ENCODE data around the gene IFT122. TPM values are rescaled to one million over a fixed set of nuclear protein-coding genes. Genes with fewer than 3 reads are reported as not detected.

The IFT122 gene
- total and polyA plus RNA-seq, 2 of the 4 experiments (the other 2 are of a cell fraction): 16.8 to 28.0 TPM

- no peak overlapping the region for H3K4me2 ChIP-seq (ENCODE audit: low read depth, low read length)
- H3K27me3 ChIP-seq (ENCODE audit: control insufficient read depth, insufficient read depth, low read length): no peaks in the 10 kb centered on the region
- H2BK15ac ChIP-seq (ENCODE audit: low read depth, low read length): no peak overlapping the region
- no peak overlapping the region for H3K9ac ChIP-seq (ENCODE audit: low read depth, low read length)
- H2BK120ac ChIP-seq (ENCODE audit: low read depth, low read length): no peak overlapping the region
- H3K79me1 ChIP-seq (ENCODE audit: low read depth in 1 of 2, low read length in 2 of 2): peaks cover 6 to 17% of the 10 kb centered on the region in 2 experiments; a peak in 2 of 4 replicates
- no peak overlapping the region for H3K27ac ChIP-seq (ENCODE audit: insufficient read depth, low read length)
- H4K5ac ChIP-seq (ENCODE audit: low read depth, low read length): no peak overlapping the region
- H3K36me3 ChIP-seq (ENCODE audit: control insufficient read depth, insufficient read depth, low read length): peaks cover 29% of the 10 kb centered on the region
- H2AK9ac ChIP-seq (replicated peaks; ENCODE audit: low read depth, low read length, poor library complexity): no peak overlapping the region
- no TSS peak for BruUV-seq (replicated peaks)
- dilution Hi-C loops (cut with HindIII; ENCODE audit: low sequenced_read_pairs, unreplicated experiment): no loop called here
- CTCF ChIA-PET: no interaction called here
- H2AK5ac ChIP-seq (ENCODE audit: low read depth, low read length): no peak overlapping the region
- no peak overlapping the region for H2BK20ac ChIP-seq (ENCODE audit: low read depth, low read length)
- no peaks in the 10 kb centered on the region for H4K20me1 ChIP-seq (ENCODE audit: insufficient read depth, low read length)
- intact Hi-C loops (cut with micrococcal nuclease): no loop called here
- H3K56ac ChIP-seq (ENCODE audit: extremely low read depth, insufficient read depth, low read length): no peak overlapping the region
- ATAC-seq (ENCODE audit: low read depth) (no peak), DNase-seq (no peak)
- 86% methylated on average over 10 of the region's 15 CpGs; no CpG with 5 or more reads in 1 of the 2 experiments for WGBS, 2 experiments (ENCODE audit: extremely low coverage in 2 of 2, insufficient read length in 1 of 2)
- H3K9me3 ChIP-seq (ENCODE audit: control insufficient read depth, insufficient read depth, low read length): no peaks in the 10 kb centered on the region
- no peak overlapping the region for H3K23ac ChIP-seq (ENCODE audit: low read depth, low read length)
- H4K8ac ChIP-seq (ENCODE audit: low read depth in 2 of 2, low read length in 2 of 2): no peak overlapping the region
- no peak overlapping the region for H3K14ac ChIP-seq (replicated peaks; ENCODE audit: low read depth, low read length)
- in situ Hi-C loops (cut with MboI; ENCODE audit: low sequenced_read_pairs): no loop called here
- H4K91ac ChIP-seq (ENCODE audit: insufficient read depth, low read depth, low read length): no peak overlapping the region
- H3K4ac ChIP-seq (ENCODE audit: low read depth, low read length): no peak overlapping the region
- H3K18ac ChIP-seq (ENCODE audit: low read depth, low read length): no peak overlapping the region
- TF ChIP-seq FOS (IDR thresholded peaks at IDR 0.05; ENCODE audit: low read depth, low read length): no peak
- TF ChIP-seq RAD21 (IDR thresholded peaks at IDR 0.05; ENCODE audit: low read length): no peak
- no peak for TF ChIP-seq BHLHE40 (IDR thresholded peaks at IDR 0.05; ENCODE audit: low read depth, low read length)
- TF ChIP-seq MAFK (IDR thresholded peaks at IDR 0.05; ENCODE audit: low read depth, low read length): no peak
- no peak for TF ChIP-seq MXI1 (IDR thresholded peaks at IDR 0.05; ENCODE audit: borderline replicate concordance, low read depth, low read length)
- TF ChIP-seq RFX5 (IDR thresholded peaks at IDR 0.05; ENCODE audit: low read depth, low read length): no peak
- no peak for TF ChIP-seq NFE2L2 (IDR thresholded peaks at IDR 0.05; ENCODE audit: low read depth, low read length)
- TF ChIP-seq RCOR1 (IDR thresholded peaks at IDR 0.05; ENCODE audit: insufficient replicate concordance, low read length): no peak
- TF ChIP-seq POLR2A (IDR thresholded peaks at IDR 0.05; ENCODE audit: low read depth, low read length): no peak
- no peak for TF ChIP-seq CTCF (conservative IDR thresholded peaks at IDR 0.05; ENCODE audit: low read depth, low read length)
- TF ChIP-seq SMC3 (IDR thresholded peaks at IDR 0.05; ENCODE audit: low read depth, low read length): no peak
- no peak for TF ChIP-seq MAZ (IDR thresholded peaks at IDR 0.05; ENCODE audit: borderline replicate concordance, low read depth, low read length)
- TF ChIP-seq ELK1 (IDR thresholded peaks at IDR 0.05; ENCODE audit: borderline replicate concordance, low read depth, low read length): no peak
- H3K9me1 ChIP-seq (ENCODE audit: insufficient read depth, low read length): peaks cover 16% of the 10 kb centered on the region
- H2BK5ac ChIP-seq (ENCODE audit: low read depth, low read length, poor library complexity, severe bottlenecking): no peak overlapping the region
- POLR2A ChIA-PET (ENCODE audit: unreplicated experiment): interaction anchor here (0.7 kb wide), 1 partner anchor 19 kb away, joined by 3 read pairs; no protein-coding TSS in a partner anchor
- no peak overlapping the region for H2AFZ ChIP-seq (replicated peaks; ENCODE audit: low read length, poor library complexity)
- no peak overlapping the region for H3K4me3 ChIP-seq (ENCODE audit: insufficient read depth, low read depth, low read length)
- H3K4me1 ChIP-seq (ENCODE audit: control insufficient read depth, insufficient read depth, low read length): peaks cover 13% of the 10 kb centered on the region
Measured at GRCh38 chr3:129553719-129554118, 113.7 kb downstream of the IFT122 start.

Measured in IMR-90 (cell line).